AML-193 (cell line): ENCODE measurements around the gene GXYLT2.
"Not testable (repeated sequence)": the region's sequence is repeated elsewhere in the genome, so short reads cannot be mapped to it uniquely, and the experiment has no call there.

Experiments used
- DNase-seq, 2 experiments: peaks; one replicate each; lab custom pipeline; 2025; lab: John Stamatoyannopoulos, UW

Gene GXYLT2

DNA sequence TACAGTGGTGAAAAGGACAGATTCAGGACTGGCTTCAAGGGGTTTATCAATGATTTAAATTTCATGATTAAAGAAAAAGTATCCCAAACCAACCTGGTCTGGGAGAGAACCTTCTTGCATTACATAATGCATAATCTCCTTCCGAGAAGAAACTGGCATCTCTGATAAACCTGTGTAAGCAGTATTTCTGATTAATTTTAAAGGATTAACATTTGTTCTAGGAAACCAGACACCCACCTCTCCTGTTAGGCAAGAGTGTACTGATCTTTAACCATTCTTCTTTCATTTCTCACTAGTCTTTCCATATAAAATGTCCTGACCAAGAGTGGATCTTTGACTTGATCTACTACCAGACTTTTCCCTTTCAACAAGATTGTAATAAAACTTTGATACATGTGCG is 85.9 kb downstream of the GXYLT2 start:
- DNase-seq = no peak

DNA sequence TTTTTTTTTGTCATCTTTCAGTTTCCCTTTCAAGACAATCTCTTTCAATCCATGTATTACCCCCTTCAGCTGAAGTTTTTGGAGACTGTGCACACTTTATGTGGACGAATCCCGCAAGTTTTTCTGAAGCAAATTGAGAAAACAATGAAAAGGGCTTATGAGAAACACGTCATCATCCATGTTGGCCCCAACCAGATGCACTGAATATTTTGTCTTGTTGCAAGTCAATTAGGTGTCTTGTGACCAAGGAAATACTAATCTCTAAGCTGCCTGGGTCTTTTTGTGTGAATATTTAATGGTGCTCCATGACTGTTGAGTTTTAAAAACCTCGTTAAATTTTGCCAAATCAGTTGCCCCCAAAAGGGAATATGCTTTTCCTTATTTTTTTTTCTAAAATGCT is 87.1 kb downstream of the GXYLT2 start:
- DNase-seq = no peak

DNA sequence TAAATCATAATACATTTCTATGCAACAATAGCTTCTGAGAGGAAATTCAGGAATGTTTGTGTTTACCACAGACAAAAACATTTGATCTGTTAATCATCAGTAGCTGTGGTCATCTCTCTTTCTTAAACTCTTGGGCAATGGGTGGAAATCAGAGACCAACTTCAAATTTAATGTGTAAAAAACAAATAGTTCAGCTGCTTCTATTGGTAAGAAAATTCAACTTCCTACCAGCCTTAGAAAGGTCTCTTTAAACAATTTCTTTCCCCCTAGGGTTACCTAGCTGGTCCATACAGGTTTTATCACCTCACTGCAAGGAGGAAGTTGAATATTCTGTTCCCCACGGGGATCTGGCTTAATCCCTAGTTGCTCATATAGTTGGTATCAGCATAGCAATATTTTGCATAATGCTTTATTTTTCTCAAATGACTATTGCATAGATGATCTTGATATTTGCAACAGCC is 88.5 kb downstream of the GXYLT2 start:
- no peak for DNase-seq

DNA sequence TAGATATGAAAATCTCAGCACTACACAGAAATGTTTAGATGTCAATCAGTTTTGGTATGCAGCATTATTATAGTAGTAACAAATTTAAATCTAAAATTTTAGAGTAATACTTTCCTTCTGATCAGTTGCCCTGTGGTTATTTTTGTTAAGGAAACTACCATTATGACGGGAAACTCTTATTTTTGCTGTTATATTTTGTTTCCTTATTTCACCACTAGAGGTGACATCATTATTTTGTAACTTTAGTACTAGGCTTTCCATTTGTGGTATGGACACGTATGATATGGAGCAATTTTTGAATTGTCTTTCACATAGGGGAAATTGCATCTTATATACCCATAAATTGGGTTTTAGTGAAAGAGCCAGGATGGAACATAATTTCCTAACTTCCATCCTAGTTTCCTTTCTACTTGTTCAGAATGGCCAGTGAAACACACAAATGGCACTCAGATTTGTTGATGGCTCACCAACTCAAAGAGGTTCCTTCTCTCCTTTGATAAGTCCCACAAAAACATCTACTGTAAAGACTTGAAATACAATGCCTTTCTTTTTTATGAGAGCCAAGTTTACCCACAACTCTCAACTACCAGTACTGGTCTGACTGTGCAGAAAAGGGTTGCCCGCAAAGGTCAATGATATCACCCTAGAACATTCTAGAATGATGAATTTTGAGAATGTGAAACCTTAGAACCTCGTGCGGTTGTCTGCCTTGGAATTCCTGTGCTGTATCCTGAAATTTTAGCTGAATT is 89.4 kb downstream of the GXYLT2 start:
- DNase-seq = peak; percentile 99

DNA sequence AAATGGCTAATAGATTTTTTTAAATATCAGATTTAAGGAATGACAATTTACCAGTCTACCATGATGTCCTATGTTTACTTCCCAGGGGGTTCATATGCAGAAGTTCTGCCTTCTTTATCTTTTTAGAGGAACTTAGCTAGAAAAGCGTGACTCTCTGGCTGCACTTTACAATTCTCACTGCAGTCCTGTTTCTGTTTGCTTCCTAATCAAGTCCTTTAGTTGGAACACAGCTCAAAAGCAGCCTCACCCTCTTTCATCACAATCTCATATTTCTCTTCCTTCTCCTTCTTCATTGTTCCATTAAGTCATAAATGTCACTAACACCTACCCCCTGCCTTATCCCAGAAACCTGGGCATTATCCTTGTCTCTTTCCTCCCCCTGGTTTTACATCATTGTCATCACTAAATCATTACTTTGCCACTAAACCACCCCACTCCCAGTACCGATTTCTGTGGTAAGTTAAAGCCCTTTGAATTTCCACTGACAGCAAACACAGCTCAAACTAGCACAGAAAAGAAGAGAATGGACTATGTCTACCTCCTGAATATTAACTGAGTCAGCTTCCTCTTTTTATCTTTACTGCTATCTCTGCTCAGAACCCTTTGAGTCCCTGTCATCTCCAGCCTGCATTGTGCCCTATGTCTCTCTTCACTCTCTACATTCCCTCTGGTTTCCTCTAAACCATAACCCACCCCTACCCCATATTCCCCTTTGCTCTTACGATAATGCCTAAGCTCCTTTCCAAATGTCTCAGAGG is 94.9 kb downstream of the GXYLT2 start:
- DNase-seq = peak; percentile 33 to 50

DNA sequence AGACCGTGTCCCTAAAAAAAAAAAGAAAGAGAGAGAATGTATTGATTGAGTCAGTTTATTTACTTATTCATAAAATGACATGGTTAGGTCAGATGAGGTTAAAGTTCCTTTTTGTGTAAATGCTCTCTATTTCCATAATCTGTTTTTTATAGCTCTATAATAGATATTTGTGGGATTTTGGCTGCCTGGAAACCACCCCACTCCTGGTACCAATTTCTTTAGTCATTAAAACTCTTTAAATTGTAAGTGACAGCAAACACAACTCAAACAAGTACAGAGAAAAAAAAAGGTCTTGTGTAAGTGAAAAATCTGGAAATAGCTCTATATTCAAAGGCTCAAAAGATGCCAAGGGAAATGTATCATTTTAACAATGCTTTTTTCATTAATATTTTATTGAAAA is 97.7 kb downstream of the GXYLT2 start:
- DNase-seq = no peak

DNA sequence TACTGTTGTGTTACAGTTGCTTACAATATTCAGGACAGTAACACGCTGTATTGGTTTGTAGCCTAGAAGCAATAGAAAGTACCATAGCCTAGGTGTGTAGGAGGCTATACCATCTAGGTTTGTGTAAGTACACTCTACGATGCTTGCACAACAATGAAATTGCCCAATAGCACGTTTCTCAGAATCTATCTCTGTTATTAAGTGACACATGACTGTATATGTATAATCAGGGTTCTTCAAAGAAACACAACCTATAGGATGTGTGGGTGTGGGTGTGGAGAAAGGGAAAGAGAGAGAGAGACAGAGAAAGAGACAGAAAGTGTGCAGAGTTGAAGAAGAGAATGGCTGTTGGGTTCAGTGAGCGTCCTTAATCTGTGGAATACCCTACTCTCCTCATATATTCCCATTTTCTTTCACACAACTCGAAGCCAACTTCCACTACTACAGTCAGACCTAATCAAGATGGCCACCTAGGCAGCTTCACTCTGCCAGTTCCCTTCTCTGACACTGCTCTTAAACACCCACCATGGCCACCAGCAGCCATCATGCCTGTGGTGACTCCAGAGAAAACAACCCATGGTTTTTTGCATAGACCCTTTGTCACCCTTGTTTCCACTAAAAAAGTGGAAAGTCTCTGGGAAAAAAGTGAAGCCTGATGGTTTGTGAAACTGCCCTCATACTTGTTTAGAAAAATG is 103.0 kb downstream of the GXYLT2 start:
- peak in 1 of 2 experiments; percentile 33 for DNase-seq

DNA sequence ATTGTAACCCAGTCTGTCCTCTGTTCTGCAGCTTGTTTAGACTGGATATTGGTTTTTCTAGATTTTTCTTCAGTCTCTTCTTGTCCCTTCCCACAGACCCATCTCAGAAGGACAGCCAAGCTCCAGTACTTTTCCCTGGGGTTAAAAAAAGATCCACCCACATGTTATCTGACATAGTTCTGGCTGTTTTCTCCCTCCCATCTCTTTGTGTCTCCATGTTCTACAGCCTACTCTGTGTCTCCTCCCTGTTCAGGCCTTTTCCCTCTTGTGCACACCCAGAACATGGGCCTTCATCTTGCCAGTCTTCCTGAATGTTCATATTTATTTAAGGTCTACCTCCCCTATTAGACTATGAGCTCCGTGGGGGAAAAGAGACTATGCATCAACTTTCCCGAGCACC is 103.7 kb downstream of the GXYLT2 start:
- DNase-seq = no peak

DNA sequence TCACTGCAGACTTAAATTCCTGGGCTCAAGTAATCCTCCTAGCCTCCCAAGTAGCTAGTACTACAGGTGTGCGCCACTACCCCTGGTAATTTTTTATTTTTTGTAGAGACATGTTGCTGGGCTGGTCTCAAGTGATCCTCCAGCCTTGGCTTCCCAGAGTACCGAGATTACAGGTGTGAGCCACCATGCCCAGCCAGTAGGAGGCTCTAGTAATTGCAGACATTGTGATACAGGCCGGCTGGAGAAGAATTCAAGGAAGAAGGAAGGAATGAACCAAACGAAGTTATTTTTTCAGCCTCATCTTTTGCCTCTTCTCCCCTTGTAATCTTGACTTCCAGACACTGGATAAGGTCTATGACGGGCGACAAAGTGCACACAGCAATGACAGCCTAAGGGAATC is 105.5 kb downstream of the GXYLT2 start:
- DNase-seq = no peak

DNA sequence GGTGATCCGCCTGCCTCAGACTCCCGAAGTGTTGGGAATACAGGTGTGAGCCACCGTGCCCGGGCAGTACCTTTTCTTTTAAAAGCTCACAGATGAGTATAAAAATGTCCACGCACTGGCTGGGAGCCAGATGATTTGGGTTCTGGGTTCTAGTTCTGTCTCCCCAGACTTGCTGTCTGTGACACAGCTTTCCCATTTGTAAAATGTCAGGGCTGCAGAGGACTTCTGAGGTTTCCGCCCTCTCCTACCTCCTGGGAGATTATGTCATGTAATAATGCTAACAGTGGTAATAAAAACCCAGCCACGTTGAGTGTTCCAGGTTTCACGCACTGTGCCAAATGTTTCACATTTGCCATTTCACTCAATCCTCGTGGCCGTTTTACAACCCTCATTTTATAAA is 107.5 kb downstream of the GXYLT2 start:
- no peak for DNase-seq

DNA sequence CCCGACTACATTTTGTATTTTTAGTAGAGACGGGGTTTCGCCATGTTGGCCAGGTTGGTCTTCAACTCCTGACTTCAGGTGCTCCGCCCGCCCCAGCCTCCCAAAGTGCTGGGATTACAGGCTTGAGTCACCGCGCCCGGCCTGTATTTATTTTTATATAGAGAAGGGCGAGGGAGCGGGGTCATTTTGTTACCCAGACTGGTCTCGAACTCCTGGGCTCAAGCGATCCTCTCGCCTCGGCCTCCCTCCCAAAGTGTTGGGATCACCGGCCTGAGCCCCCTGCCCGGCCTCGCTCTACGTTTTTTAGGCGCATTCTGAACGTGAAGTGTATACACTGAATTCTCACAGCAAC is 108.3 kb downstream of the GXYLT2 start:
- DNase-seq = no peak

DNA sequence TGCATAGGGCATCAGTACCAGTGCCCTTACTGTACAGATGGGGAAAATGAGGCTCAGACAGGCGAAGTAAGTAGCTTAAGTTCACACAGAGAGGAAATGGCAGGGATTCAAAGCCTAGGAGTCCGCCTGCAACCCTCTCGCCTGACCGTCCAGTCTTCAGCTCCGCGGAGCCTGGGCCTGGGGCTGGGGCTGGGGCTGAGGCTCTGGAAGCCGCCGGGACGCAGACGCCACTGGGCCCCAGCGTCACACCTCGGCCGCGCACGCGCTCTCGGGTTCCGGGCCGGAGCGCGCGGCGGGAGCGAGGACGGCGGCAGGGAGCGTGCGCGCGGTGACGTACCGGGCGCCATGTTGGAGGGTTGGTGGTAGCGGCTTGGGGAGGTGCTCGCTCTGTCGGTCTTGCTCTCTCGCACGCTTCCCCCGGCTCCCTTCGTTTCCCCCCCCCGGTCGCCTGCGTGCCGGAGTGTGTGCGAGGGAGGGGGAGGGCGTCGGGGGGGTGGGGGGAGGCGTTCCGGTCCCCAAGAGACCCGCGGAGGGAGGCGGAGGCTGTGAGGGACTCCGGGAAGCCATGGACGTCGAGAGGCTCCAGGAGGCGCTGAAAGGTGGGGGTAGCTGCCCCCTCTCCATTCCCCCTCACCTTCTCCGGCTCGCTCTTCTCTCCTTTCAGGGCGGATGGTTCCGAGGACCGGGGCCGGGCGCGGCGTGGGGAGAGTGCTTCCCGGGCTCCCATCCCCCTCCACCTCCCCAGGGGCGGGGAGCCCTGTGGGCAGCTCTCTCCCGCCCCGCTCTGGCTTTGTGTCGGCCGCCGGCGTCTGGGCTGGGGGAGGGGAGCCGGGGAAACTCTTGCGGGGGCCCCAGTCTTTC is 108.9 kb downstream of the GXYLT2 start, which contains the start of gene PPP4R2:
TSS of gene PPP4R2 (plus strand) at position 339 of the 861 bp plus-strand sequence. CDS start at position 566, 227 bp downstream.
- DNase-seq = peak; percentile 87 to 90

DNA sequence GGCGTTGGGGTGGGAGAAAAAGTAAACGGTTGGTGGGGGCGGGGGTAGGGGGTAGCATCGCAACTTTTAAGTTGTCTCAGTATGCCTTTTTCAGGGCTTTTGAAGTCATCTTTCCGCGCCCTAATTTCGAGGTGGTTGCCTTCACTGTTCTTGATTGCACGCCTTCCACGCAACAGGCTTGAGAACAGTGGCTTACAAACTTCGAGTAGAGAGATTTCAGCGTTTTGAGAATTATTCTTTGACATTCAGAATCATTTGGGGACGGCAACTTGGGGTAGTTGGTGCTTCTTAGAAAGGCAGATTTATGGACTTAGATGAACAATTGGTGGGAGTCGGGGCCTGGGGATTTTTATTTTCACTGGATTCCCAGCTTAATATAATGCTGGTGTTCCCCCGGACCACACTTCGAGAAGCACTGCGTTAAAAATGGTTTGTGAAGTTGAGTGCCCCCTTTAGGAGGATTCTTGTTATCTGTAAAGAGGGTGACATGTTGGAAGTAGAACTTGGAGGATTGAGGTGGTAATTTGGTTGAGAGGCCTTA is 109.6 kb downstream of the GXYLT2 start:
- peak; percentile 75 for DNase-seq

DNA sequence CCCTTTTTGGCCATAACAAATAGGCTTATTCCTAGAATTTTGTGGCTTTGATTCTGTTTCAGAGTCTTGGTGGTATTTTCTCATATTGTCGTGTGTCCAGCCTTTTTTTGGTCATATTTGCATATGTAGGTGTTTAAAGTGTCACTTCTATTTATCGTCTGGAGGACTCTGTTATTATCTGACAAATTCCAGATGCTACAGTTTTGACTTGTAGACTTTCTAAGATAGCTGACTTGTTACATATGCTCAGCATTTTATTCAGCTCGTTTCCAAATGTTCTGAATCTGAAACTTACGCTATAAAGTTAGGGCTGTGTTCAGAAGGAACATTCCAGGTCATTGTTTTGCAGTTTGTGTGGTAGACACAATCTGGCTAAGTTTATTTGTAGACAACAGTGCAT is 110.6 kb downstream of the GXYLT2 start:
- DNase-seq = no peak

DNA sequence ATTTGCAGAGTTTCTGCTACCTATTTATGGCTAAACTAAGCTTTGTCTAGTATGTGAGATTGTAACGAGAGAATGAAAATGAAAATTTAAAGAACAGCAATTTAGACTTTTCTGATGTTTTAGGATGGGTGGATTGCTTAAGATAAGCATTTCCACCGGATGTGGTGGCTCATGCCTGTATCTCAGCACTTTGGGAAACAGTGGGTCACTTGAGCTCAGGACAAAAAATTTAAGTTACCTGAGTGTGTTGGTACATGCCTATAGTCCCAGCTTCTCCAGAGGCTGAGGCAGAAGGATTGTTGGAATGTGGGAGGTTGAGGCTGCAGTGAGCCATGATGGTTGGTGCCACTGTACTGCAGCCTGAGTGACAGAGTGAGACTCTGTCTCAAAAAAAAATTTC is 112.1 kb downstream of the GXYLT2 start:
- DNase-seq = no peak

DNA sequence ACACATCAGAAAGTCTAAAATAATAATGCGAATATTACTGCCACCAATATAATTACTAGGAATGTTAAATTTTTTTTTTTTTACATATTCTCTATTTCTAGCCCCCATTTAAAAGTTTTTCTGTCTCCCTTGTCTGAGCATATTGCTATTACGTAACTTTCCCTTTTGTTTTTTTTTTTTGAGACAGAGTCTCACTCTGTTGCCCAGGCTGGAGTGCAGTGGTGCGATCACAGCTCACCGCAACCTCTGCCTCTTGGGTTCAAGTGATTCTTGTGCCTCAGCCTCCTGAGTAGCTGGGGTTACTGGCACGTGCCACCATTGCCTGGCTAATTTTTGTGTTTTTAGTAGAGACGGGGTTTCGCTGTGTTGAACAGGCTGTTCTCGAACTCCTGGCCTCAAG is 115.2 kb downstream of the GXYLT2 start:
- DNase-seq = not testable (repeated sequence)

DNA sequence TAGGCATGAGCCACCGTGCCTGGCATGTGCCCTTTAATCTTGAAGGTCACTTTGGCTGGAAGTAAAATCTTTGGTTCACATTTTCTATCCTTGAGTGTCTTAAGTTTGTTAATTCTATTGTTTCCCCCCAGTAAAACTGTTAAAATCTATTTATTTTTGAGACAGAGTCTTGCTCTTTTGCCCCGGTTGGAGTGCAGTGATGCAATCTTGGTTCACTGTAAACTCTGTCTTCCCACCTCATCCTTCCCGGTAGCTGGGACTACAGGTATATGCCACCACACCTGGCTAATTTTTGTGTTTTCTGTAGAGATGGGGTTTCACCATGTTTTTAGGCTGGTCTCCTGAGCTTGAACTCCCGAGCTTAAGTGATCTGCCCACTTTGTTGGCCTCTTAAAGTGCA is 116.5 kb downstream of the GXYLT2 start:
- no peak for DNase-seq

DNA sequence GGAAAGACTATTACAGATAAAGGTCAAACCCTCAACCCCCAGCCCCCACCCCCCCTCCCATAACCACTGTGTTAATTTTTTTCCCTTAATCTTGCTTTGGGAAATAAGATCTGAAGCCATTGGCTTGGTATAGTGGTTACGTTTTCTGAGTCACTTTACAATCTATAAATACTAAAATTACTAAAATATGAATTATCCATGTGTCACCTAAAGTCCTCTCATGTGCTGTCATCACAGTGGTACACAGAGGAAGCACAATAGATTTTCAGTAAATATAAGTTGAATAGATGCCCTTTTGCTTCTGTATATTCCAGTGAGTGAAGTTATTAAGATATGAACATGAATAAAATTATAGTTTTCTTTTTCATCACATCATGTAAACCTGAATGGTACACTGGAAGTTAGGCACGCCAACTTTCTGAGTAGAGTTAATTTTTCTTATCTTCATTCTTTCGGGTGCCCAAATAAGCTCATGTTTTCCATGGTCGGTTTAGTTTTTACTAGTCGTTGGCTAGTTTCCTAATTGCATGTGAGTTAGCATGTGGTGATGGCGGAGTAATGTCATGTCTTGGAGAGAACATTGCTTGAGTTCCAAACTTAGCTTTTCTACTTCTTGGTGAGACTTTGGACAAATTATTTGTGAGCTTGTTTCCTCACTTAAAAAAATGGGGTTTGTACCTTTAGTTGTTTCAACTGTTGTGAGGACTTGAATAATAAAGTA is 120.3 kb downstream of the GXYLT2 start:
- DNase-seq = no peak

DNA sequence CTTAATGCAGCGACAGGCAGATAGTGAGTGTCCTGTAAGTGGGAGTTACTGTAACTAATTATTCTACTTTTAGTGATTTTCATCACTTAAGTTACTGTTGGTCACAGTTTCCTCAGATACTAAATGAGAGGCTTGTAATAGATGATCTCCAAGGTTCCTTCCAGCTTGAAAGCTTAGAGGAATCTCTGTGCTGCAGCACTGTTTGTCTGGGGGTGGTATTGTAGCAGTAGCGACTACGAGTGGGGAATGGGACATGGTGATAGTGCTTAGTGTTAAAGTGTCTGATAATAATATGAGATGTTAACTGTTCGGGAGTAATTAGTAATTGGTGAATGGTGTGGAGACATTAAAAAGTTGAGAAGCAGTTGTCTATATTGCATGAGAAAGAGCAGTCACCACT is 121.2 kb downstream of the GXYLT2 start:
- DNase-seq = no peak

DNA sequence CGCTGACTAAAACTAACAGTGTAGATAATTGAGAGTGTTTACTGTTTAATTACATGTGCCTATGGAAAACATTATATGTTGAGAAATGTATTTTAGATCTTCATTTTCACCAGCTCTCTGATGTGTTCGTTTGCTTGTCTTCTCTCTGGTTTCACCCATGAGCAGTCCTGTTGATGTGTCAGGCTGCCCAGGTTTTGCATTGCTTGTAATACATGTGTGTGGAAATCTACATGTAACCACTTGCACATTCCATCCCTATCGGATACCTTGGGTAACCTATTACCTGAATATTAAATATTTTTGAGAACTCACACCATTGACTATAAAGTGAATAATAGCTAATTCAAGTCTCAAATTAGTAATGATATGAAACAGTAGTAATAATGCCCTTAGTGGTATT is 121.9 kb downstream of the GXYLT2 start:
- DNase-seq = no peak

DNA sequence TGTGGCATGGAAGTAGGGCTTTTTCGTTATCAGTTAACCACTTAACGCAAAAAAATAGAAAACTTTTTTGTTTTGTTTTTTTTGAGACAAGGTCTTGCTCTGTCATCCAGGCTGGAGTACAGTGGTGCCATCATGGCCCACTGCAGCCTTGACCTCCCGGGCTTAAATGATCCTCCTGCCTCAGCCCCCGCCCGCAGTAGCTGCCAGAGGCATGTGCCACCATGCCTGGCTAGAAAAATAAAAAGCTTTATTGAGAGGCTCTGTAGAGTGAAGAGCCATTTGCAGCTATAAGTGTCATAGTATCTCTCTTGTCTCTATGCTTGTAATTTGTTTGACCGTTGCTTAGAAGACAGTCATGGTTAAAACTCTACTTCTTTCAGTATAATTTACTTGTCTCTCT is 122.3 kb downstream of the GXYLT2 start:
- no peak for DNase-seq
